HG03565 (cell line): ENCODE measurements around the gene LMX1B.
"Not testable (repeated sequence)": the region's sequence is repeated elsewhere in the genome, so short reads cannot be mapped to it uniquely, and the experiment has no call there.

Source experiments
- ATAC-seq: cut with Tn5 transposase; IDR thresholded peaks from one replicate; pipeline ENCODE4 v1.9.1; 2021; ENCODE audit warnings: mild to moderate bottlenecking, moderate library complexity; ENCODE audit not compliant: unreplicated experiment

LMX1B gene

GRCh38 chr9:126730592-126730991 is 116.9 kb downstream of the LMX1B start:
- not testable (repeated sequence) for ATAC-seq

GRCh38 chr9:126733005-126733404 is 119.3 kb downstream of the LMX1B start:
- no peak for ATAC-seq

- no peak for ATAC-seq
Measured at GRCh38 chr9:126734877-126735276, 121.1 kb downstream of the LMX1B start.

- no peak for ATAC-seq
Measured at GRCh38 chr9:126735482-126735881, 121.8 kb downstream of the LMX1B start.

GRCh38 chr9:126738553-126738952 is 124.8 kb downstream of the LMX1B start:
- ATAC-seq: no peak

- no peak for ATAC-seq
Measured at GRCh38 chr9:126743041-126743440, 129.3 kb downstream of the LMX1B start.

GRCh38 chr9:126745574-126746411 is 132.1 kb downstream of the LMX1B start:
- no peak for ATAC-seq
